Measurements from ENCODE around the gene DISP2. TPM values are rescaled to one million over a fixed set of nuclear protein-coding genes. Genes with fewer than 3 reads are reported as not detected.
A peak's percentile ranks its signal among the peaks of the same experiment; 100 is the strongest.

Gene DISP2
- total RNA-seq, 1 experiment from 2014 or later = 0.35 TPM

DNA sequence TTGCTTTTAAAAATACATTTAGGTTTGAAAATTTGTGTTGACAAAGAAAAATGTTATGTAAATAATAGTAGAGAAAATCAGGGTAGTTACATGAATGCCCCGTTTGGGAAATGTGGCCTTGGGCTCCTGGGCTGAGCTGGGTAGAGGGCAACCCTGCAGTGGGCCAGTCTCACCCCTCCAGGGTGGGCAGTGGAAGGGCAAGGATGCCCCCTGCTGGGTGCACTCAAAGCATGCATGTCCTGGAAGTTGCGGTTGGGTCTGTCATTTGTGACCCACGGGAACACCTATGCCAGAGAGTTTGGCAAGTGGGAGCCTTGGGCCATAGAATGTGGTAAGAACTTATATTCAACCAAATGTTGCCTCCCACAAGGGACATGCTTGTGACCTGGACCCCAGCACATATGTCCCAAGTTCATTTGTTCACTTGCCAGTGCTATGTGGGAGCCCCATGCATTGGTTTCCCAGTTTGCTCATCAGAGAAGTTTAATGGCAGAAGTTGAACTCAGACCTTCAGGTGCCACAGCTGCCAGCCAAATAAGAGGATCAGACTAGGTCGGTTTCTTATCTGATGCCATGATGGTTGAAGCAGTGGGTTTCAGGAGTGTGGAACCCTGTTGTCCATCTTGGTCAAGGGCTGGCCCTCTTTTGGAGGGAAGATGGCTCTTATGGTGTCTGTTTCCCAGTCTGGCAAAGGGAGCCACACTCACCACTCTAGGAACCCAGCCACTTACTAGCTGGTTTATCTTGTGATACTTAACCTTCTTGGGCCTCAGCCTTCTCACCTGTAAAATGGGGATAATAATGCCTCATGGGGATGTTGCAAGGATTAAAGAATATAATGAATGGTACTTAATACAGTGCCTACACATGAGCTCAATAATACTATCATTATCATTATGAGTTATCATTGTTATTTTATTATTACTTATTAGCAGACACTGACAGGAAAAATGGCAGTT is 47.7 kb upstream of the DISP2 start:
- intact Hi-C loops (cut with micrococcal nuclease; ENCODE audit: unreplicated experiment) = loop anchor here (1.0 kb wide), 1 partner anchor 31 kb away; no protein-coding TSS in a partner anchor
- H3F3A ChIP-seq (ENCODE audit: insufficient read depth, low read depth) = peaks cover 5% of the 10 kb centered on the region
- peaks cover 9% of the 10 kb centered on the region for H3K4me1 ChIP-seq (replicated peaks; ENCODE audit: insufficient read depth)
- ChIA-PET POLR2A (ENCODE audit: unreplicated experiment) (interaction anchor here (0.5 to 0.7 kb wide), 2 partner anchors 31 to 377 kb away, joined by 3 to 5 read pairs; partner anchors contain the start of gene EIF2AK4), CTCF (interaction anchor here (0.6 to 1.9 kb wide), 3 partner anchors 19 to 65 kb away, joined by 5 to 11 read pairs (median 5); no protein-coding TSS in a partner anchor)
- TF ChIP-seq EZH2 (IDR thresholded peaks at IDR 0.05; ENCODE audit: low read depth) = no peak
- TF ChIP-seq, protein P1, sequence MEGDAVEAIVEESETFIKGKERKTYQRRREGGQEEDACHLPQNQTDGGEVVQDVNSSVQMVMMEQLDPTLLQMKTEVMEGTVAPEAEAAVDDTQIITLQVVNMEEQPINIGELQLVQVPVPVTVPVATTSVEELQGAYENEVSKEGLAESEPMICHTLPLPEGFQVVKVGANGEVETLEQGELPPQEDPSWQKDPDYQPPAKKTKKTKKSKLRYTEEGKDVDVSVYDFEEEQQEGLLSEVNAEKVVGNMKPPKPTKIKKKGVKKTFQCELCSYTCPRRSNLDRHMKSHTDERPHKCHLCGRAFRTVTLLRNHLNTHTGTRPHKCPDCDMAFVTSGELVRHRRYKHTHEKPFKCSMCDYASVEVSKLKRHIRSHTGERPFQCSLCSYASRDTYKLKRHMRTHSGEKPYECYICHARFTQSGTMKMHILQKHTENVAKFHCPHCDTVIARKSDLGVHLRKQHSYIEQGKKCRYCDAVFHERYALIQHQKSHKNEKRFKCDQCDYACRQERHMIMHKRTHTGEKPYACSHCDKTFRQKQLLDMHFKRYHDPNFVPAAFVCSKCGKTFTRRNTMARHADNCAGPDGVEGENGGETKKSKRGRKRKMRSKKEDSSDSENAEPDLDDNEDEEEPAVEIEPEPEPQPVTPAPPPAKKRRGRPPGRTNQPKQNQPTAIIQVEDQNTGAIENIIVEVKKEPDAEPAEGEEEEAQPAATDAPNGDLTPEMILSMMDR (conservative IDR thresholded peaks at IDR 0.05) = peak; percentile 74
- H3K9me3 ChIP-seq (ENCODE audit: insufficient read depth, low read depth) = no peaks in the 10 kb centered on the region
- H4K20me1 ChIP-seq (ENCODE audit: insufficient read depth) = no peaks in the 10 kb centered on the region
- no peaks in the 10 kb centered on the region for H3K36me3 ChIP-seq (ENCODE audit: low read depth)
- H3K27me3 ChIP-seq (ENCODE audit: insufficient read depth, low read depth) = no peaks in the 10 kb centered on the region
- H3K4me3 ChIP-seq = no peak overlapping the region
- H2AFZ ChIP-seq = no peak overlapping the region
- no peaks in the 10 kb centered on the region for H3K9me2 ChIP-seq (ENCODE audit: insufficient read depth)
- H3K79me2 ChIP-seq (ENCODE audit: low read depth) = no peaks in the 10 kb centered on the region
- no peak overlapping the region for H3K27ac ChIP-seq
- peak in 1 of 2 experiments; percentile 55 for DNase-seq
- no peak overlapping the region for H3K4me2 ChIP-seq
- BruUV-seq (replicated peaks) = no TSS peak

DNA sequence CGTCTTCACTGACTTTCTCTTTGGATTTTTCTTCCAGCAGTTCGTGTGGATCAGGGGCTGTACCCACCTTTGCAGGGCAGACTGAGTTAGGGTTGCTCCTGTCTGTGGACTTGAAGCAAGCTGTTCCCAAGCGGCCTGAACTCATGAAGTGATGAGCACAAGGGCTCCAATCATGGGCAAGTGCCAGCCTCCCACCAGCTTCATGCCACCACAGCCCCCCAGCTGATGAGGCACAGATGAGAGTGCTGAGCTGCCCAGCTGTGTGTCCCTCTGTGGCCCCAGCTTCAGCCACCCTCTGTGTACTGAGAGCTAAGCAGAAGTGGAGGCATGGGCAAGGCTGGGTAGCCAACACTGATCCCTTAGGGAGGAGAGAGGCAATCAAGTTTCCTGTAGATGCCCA is 47.0 kb upstream of the DISP2 start:
- intact Hi-C loops (cut with micrococcal nuclease; ENCODE audit: unreplicated experiment) = loop anchor here (1.0 kb wide), 1 partner anchor 32 kb away; no protein-coding TSS in a partner anchor
- H3K4me1 ChIP-seq (replicated peaks; ENCODE audit: insufficient read depth) = peaks cover 9% of the 10 kb centered on the region
- H3F3A ChIP-seq (ENCODE audit: insufficient read depth, low read depth) = peaks cover 5% of the 10 kb centered on the region
- DNase-seq = no peak
- no peak for TF ChIP-seq EZH2 (IDR thresholded peaks at IDR 0.05; ENCODE audit: low read depth)
- TF ChIP-seq, protein P1 (conservative IDR thresholded peaks at IDR 0.05) = no peak
- POLR2A ChIA-PET (ENCODE audit: unreplicated experiment) = no interaction called here
- H3K27ac ChIP-seq = no peak overlapping the region
- no peaks in the 10 kb centered on the region for H3K79me2 ChIP-seq (ENCODE audit: low read depth)
- H3K4me2 ChIP-seq = no peak overlapping the region
- H3K9me2 ChIP-seq (ENCODE audit: insufficient read depth) = no peaks in the 10 kb centered on the region
- CTCF ChIA-PET = interaction anchor here (0.6 kb wide), 2 partner anchors 11 to 64 kb away, joined by 5 to 8 read pairs; no protein-coding TSS in a partner anchor
- BruUV-seq (replicated peaks) = no TSS peak
- no peaks in the 10 kb centered on the region for H3K9me3 ChIP-seq (ENCODE audit: insufficient read depth, low read depth)
- no peak overlapping the region for H2AFZ ChIP-seq
- no peaks in the 10 kb centered on the region for H3K27me3 ChIP-seq (ENCODE audit: insufficient read depth, low read depth)
- H3K36me3 ChIP-seq (ENCODE audit: low read depth) = no peaks in the 10 kb centered on the region
- no peaks in the 10 kb centered on the region for H4K20me1 ChIP-seq (ENCODE audit: insufficient read depth)
- no peak overlapping the region for H3K4me3 ChIP-seq

DNA sequence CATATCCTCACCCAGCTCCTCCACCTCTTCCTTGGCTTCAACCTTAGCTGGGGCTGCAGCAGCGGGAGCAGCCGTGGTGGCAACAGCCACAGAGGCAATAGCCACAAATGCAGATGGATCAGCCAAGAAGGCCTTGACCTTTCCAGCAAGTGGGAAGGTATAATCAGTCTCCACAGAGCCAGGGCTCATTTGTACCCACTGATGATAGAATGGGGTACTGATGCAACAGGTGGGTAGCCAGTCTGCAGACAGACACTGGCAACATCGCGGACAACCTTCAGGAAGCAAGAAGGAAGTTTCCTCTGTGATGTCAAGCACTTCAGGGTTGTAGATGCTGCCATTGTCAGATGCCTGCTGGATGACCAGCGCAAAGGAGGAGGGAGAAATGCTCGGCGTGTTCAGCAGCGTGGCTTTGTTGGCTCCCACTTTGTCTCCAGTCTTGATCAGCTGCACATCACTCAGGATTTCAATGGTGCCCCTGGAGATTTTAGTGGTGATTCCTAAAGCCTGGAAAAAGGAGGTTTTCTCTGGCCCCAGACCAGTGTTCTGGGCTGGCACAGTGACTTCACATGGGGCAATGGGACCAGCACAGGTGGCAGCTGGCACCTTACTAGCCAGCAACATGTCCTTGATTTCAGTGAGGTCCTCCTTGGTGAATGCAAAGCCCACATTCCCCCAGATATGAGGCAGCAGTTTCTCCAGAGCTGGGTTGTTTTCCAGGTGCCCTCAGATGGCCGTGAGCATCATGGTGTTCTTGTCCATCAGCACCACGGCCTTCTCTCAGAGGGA is 45.5 kb upstream of the DISP2 start:
- H3K9me3 ChIP-seq (ENCODE audit: insufficient read depth, low read depth) = no peaks in the 10 kb centered on the region
- H3K4me3 ChIP-seq = no peak overlapping the region
- H3K4me2 ChIP-seq = no peak overlapping the region
- POLR2A ChIA-PET (ENCODE audit: unreplicated experiment) = no interaction called here
- TF ChIP-seq, protein P1 (conservative IDR thresholded peaks at IDR 0.05) = no peak
- TF ChIP-seq EZH2 (IDR thresholded peaks at IDR 0.05; ENCODE audit: low read depth) = no peak
- BruUV-seq (replicated peaks) = no TSS peak
- H3K27ac ChIP-seq = no peak overlapping the region
- H3F3A ChIP-seq (ENCODE audit: insufficient read depth, low read depth) = peaks cover 5% of the 10 kb centered on the region
- intact Hi-C loops (cut with micrococcal nuclease; ENCODE audit: unreplicated experiment) = no loop called here
- H3K27me3 ChIP-seq (ENCODE audit: insufficient read depth, low read depth) = no peaks in the 10 kb centered on the region
- H2AFZ ChIP-seq = no peak overlapping the region
- no peak for DNase-seq
- no peaks in the 10 kb centered on the region for H3K79me2 ChIP-seq (ENCODE audit: low read depth)
- no peaks in the 10 kb centered on the region for H4K20me1 ChIP-seq (ENCODE audit: insufficient read depth)
- H3K4me1 ChIP-seq (replicated peaks; ENCODE audit: insufficient read depth) = peaks cover 9% of the 10 kb centered on the region
- CTCF ChIA-PET = interaction anchor here (1.3 kb wide), 2 partner anchors 11 to 33 kb away, joined by 5 to 6 read pairs; partner anchors contain the start of gene INAFM2
- no peaks in the 10 kb centered on the region for H3K9me2 ChIP-seq (ENCODE audit: insufficient read depth)
- no peaks in the 10 kb centered on the region for H3K36me3 ChIP-seq (ENCODE audit: low read depth)
